ENCODE data around the gene TAL1.
A peak's percentile ranks its signal among the peaks of the same experiment; 100 is the strongest.

Gene TAL1

GRCh38 chr1:47186267-47187185 lies 45.5 kb downstream of the TAL1 start:
- DNase-seq, result no peak

GRCh38 chr1:47184822-47185677 lies 47.0 kb downstream of the TAL1 start:
- DNase-seq, result no peak

- no peak for DNase-seq
These were observed 47.8 kb downstream of the TAL1 start for GRCh38 chr1:47184090-47184821.

- DNase-seq, result no peak
These were observed 48.5 kb downstream of the TAL1 start for GRCh38 chr1:47183308-47184089.

GRCh38 chr1:47182676-47183235 lies 49.3 kb downstream of the TAL1 start:
- no peak for DNase-seq

DNA sequence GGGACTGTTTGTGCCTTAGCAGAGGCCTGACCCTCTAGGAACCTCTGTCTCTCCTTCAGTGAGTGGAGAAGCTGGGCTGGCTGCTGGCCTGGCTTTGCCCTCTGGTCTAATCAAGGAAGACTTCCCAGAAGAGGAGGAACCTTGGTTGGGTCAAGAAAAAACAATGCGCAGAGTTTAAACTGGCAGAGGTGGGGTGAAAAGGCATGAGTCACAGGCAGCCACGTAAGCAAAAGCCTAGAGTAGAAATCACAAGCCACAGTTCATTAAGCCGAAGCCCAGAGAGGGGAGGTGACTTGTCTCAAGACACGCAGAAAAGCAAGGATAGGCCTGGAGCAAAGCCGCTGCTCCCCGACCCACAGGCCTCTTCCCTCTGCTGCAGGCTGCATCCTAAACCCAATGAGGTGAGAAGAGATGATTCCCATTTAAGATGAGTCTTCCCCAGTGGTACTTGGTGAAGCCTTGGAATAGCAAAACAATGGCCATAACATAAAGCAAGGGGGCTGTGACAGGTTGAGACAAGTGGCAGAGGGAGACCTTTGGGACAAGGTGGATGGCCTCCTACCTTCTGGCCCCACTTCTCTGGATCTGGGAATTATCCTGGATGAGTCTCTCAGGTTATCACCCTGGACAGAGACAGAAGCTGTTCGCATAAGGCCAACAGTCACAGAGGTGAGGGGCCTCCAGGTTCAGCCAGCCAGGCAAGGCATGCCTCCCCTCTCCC lies 49.9 kb downstream of the TAL1 start:
- no peak for DNase-seq

DNA sequence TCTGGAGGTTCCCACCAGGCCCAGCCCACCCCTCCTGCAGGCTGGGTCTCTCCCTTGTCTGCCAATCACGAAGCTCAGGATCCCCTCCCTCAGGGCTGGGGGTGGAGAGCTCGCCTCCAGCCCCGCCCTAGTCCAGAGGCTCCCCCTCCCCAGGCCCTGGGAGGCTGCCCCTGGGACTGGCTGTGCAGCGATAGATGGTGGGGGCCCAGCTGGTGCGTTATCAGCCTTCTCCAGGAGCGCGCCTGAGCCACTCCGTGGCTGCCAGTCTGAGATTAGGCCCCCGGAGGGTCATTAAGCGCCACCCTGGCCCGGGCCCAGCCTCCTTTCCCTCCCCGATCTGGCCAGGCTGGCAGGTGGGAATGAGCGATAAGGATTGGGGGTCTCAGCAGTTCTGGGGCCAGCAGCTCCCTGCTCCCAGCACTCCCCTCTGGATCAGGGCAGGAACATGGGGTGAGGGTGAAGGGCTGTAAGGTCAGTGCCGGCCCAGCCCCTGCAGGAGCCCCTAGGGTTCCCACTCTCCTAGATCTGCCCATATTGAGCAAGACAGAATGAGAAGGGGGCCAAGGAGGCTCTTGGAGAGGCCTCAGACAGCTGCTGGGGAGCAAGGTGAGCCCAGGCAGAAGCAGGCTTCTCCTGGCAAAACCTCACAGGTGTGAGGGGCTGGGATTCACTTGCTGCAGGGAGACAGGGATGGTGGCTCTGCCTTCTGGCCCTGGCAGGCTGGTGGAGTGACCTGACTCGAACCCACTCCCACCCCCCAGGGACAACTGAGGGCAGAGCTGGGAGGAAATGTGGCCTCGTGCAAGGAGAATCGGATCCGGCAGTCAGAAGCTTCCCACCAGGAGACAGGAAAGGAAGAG lies 50.7 kb downstream of the TAL1 start:
- DNase-seq, result peak; percentile 26

- DNase-seq, result no peak
These were observed 51.4 kb downstream of the TAL1 start for GRCh38 chr1:47180603-47181094.

DNA sequence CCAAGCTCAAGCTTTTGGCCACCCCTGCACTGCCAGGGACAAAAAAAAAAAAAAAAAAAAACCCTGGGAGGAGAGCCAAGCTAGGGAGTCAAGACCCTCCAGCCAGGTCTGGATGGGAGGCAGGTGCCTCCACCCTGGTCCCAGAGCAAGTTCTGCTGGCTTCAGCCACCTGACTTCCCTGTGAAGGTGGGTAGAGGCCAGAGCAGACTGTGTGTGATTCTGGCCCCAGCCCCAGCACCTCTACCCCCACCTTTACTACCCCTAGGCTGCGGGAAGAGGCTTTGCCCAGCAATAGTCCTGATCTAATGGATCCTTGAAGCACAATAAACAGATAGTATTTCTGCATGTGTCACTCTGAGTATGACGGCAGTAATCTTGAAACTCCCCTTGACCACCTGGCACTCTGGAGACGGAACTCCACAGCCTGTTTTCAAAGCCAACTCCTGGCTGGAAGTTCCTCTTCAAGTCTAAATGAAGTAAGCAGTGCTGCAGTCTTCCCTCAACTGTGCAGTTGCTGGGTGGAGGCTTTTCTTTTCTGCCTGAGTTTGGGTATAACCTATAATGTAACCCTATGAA lies 51.9 kb downstream of the TAL1 start:
- no peak for DNase-seq

- DNase-seq, result peak; percentile 81
These were observed 52.7 kb downstream of the TAL1 start for GRCh38 chr1:47179017-47179987.

DNA sequence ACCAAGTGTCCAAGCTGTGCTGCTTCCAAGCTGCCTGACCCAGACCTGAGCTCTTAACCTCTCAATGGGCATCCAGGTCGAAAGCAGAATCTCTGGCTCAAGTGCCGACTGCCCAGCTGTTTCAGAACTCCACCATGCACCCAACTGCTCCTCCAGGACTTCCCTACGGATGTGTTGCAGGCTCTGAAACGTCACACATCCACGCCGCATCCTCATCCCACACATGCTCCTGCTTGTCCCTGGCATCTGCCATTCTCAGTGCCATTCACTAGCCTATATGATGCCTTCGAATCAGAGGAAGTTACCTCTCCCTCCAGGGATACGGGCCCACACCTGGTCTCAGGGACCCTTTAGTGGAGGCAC lies 53.4 kb downstream of the TAL1 start:
- DNase-seq, result no peak

DNA sequence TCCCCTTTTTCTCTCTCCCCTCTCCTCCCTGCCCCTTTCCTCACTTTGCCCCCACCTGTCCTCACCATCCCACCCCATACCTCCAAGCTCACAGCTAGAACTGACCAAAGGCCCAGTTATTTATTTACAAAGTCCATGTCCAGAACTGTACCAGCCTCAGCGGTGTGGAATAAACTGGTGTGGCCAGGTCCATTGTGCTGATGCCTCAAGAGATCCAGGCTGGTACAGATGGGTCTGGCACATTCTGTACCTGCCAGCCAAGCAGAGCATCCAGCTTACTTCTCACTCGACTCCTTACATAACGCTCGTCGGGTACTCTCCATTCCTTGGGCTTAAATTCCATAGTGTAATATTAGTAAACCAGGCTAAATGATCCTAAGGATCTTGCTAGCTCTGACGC lies 54.0 kb downstream of the TAL1 start:
- DNase-seq, result no peak

DNA sequence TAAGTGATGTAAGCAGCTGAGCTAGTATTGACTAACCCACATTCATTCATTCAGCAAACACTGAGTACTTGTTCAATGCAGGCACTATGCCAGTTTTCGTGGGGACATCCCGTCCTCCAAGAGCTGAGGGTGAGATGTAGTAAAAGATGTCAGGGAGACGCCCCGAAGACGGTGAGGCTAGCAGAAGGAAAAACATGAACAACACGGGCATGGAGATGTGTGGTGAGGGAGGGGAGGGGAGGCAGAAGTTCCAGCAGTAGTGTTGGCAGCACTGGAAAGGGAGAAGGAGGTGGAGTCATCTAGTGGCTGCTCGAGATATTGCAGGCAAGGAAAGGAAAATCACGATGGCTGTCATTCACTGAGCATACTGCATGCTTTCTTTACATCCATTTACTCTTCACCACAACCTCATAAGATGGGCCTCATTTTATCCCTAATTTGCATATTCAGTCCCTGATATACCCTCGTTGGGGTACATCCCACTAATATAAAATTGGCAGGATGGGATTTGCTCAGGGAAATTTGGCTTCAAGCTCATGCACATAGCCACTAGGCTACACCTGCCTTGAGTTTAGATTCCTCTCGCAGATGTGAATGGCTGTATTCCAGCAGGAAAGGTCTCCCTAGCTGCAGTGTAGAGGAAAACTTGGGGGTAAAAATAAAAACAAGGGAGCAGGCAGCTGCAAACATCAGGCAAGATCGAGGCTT lies 56.6 kb downstream of the TAL1 start:
- peak; percentile 29 for DNase-seq

- DNase-seq, result no peak
These were observed 57.4 kb downstream of the TAL1 start for GRCh38 chr1:47174656-47175020.

DNA sequence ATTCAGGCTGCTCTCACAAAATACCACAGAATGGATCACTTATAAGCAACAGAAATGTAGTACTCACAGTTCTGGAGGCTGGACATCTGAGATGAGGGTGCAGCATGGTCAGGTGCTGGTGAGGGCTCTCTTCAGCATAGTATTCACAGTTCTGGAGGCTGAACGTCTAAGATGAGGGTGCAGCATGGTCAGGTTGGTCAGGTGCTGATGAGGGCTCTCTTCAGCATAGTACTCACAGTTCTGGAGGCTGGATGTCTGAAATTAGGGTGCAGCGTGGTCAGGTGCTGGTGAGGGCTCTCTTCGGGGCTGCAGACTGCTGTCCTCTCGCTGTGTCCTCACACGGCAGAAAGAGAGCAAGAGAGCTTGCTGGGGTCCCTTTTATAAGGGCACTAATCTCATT lies 59.2 kb downstream of the TAL1 start:
- DNase-seq, result no peak
